ENCODE results near the gene BRAT1. TPM values are rescaled to one million over a fixed set of nuclear protein-coding genes. Genes with fewer than 3 reads are reported as not detected.

The BRAT1 gene
- total and polyA plus RNA-seq, 11 donors = 10.9 to 27.8 (median 14.9) TPM

- H3K4me3 ChIP-seq = no peak overlapping the region
- intact Hi-C loops (cut with DNase I) = loop anchor here in 1 of 10 donors (5.0 kb wide), 1 partner anchor 45 kb away; no protein-coding TSS in a partner anchor
- no peak overlapping the region for H3K27ac ChIP-seq
- no peaks in the 10 kb centered on the region for H3K9me3 ChIP-seq
- TF ChIP-seq POLR2A (IDR thresholded peaks at IDR 0.05) (no peak), CTCF (IDR thresholded peaks at IDR 0.05) (no peak)
- peaks cover 0 to 38% (median 25%) of the 10 kb centered on the region in 9 donors for H3K36me3 ChIP-seq
- H3K4me1 ChIP-seq = peaks cover 3 to 36% (median 18%) of the 10 kb centered on the region in 12 donors
- DNase-seq = no peak
- no peaks in the 10 kb centered on the region for H3K27me3 ChIP-seq
- ATAC-seq = no peak
- 84 to 90% (median 87%) methylated on average over 18 to 19 of the region's 19 CpGs for WGBS, 4 donors
These were observed 47.2 kb upstream of the BRAT1 start for GRCh38 chr7:2602406-2603043.

GRCh38 chr7:2601907-2602306, 46.6 kb upstream of the BRAT1 start:
- DNase-seq (peak in 1 of 5 donors; percentile 55), ATAC-seq (no peak)
- intact Hi-C loops (cut with DNase I) = loop anchor here in 1 of 10 donors (5.0 kb wide), 1 partner anchor 45 kb away; no protein-coding TSS in a partner anchor
- no peaks in the 10 kb centered on the region for H3K27me3 ChIP-seq
- no peak overlapping the region for H3K27ac ChIP-seq
- H3K36me3 ChIP-seq = peaks cover 0 to 42% (median 32%) of the 10 kb centered on the region in 9 donors
- no peak for TF ChIP-seq CTCF (IDR thresholded peaks at IDR 0.05)
- TF ChIP-seq POLR2A (IDR thresholded peaks at IDR 0.05) = no peak
- H3K4me1 ChIP-seq = peaks cover 3 to 33% (median 14%) of the 10 kb centered on the region in 12 donors
- H3K9me3 ChIP-seq = no peaks in the 10 kb centered on the region
- 94 to 97% (median 95%) methylated on average over 11 of the region's 11 CpGs for WGBS, 4 donors
- H3K4me3 ChIP-seq = no peak overlapping the region

GRCh38 chr7:2601065-2601464, 45.7 kb upstream of the BRAT1 start:
- DNase-seq = no peak
- no peaks in the 10 kb centered on the region for H3K27me3 ChIP-seq
- WGBS, 4 donors = 83 to 91% (median 85%) methylated on average over 9 of the region's 9 CpGs
- TF ChIP-seq CTCF (IDR thresholded peaks at IDR 0.05) (no peak), POLR2A (IDR thresholded peaks at IDR 0.05) (no peak)
- no peak for ATAC-seq
- intact Hi-C loops (cut with DNase I) = loop anchor here in 1 of 10 donors (5.0 kb wide), 1 partner anchor 46 kb away; no protein-coding TSS in a partner anchor
- H3K36me3 ChIP-seq = peaks cover 0 to 45% (median 32%) of the 10 kb centered on the region in 9 donors
- no peak overlapping the region for H3K4me3 ChIP-seq
- H3K9me3 ChIP-seq = no peaks in the 10 kb centered on the region
- H3K4me1 ChIP-seq = peaks cover 0 to 25% (median 6%) of the 10 kb centered on the region in 12 donors
- H3K27ac ChIP-seq = no peak overlapping the region

- Histone ChIP-seq H3K4me3 (no peak overlapping the region), H3K27me3 (no peaks in the 10 kb centered on the region), H3K9me3 (no peaks in the 10 kb centered on the region), H3K4me1 (peaks cover 0 to 8% (median 0%) of the 10 kb centered on the region in 12 donors), H3K36me3 (peaks cover 0 to 72% (median 54%) of the 10 kb centered on the region in 9 donors), H3K27ac (no peak overlapping the region)
- no peak for TF ChIP-seq POLR2A (IDR thresholded peaks at IDR 0.05)
- no peak for TF ChIP-seq CTCF (IDR thresholded peaks at IDR 0.05)
- ATAC-seq = peak in 1 of 4 donors; percentile 70
- intact Hi-C loops (cut with DNase I) = no loop called here
- WGBS, 4 donors = 68 to 87% (median 75%) methylated on average over 18 to 29 of the region's 29 CpGs
- no peak for DNase-seq
These were observed 43.0 kb upstream of the BRAT1 start for GRCh38 chr7:2598154-2598823.
